ENCODE results near the gene FSD2. TPM values are rescaled to one million over a fixed set of nuclear protein-coding genes. Genes with fewer than 3 reads are reported as not detected.

Gene FSD2
- total and polyA plus RNA-seq, 2 of the 4 experiments (the other 2 are of a cell fraction) = not detected

- H2BK120ac ChIP-seq (ENCODE audit: low read depth, low read length) = no peak overlapping the region
- H4K20me1 ChIP-seq (ENCODE audit: insufficient read depth, low read length) = peaks cover 3% of the 10 kb centered on the region
- no peak overlapping the region for H2BK20ac ChIP-seq (ENCODE audit: low read depth, low read length)
- H2BK5ac ChIP-seq (ENCODE audit: low read depth, low read length, poor library complexity, severe bottlenecking) = no peak overlapping the region
- in situ Hi-C loops (cut with MboI; ENCODE audit: low sequenced_read_pairs) (no loop called here), intact Hi-C loops (cut with micrococcal nuclease) (loop anchor here (10.0 kb wide), 1 partner anchor 367 kb away; the partner anchor contains the start of gene HDGFL3), dilution Hi-C loops (cut with HindIII; ENCODE audit: low sequenced_read_pairs, unreplicated experiment) (no loop called here)
- no peak overlapping the region for H2AFZ ChIP-seq (replicated peaks; ENCODE audit: low read length, poor library complexity)
- H2BK15ac ChIP-seq (ENCODE audit: low read depth, low read length) = no peak overlapping the region
- POLR2A ChIA-PET (ENCODE audit: unreplicated experiment) = no interaction called here
- ATAC-seq (ENCODE audit: low read depth) (no peak), DNase-seq (no peak)
- peaks cover 37% of the 10 kb centered on the region for H3K36me3 ChIP-seq (ENCODE audit: control insufficient read depth, insufficient read depth, low read length)
- H4K5ac ChIP-seq (ENCODE audit: low read depth, low read length) = no peak overlapping the region
- 93% methylated on average over 5 of the region's 14 CpGs; no CpG with 5 or more reads in 1 of the 2 experiments for WGBS, 2 experiments (ENCODE audit: extremely low coverage in 2 of 2, insufficient read length in 1 of 2)
- peak overlapping the region; percentile 63 for H2AK9ac ChIP-seq (replicated peaks; ENCODE audit: low read depth, low read length, poor library complexity)
- H3K4ac ChIP-seq (ENCODE audit: low read depth, low read length) = no peak overlapping the region
- no peaks in the 10 kb centered on the region for H3K9me3 ChIP-seq (ENCODE audit: control insufficient read depth, insufficient read depth, low read length)
- H4K91ac ChIP-seq (ENCODE audit: insufficient read depth, low read depth, low read length) = no peak overlapping the region
- no peak overlapping the region for H4K8ac ChIP-seq (ENCODE audit: low read depth in 2 of 2, low read length in 2 of 2)
- H3K14ac ChIP-seq (replicated peaks; ENCODE audit: low read depth, low read length) = no peak overlapping the region
- no peak overlapping the region for H3K4me3 ChIP-seq (ENCODE audit: insufficient read depth, low read depth, low read length)
- H3K79me1 ChIP-seq (ENCODE audit: low read depth in 1 of 2, low read length in 2 of 2) = peaks cover 4 to 34% of the 10 kb centered on the region in 2 experiments; a peak in 3 of 4 replicates
- no peak overlapping the region for H3K23ac ChIP-seq (ENCODE audit: low read depth, low read length)
- CTCF ChIA-PET = no interaction called here
- H3K4me2 ChIP-seq (ENCODE audit: low read depth, low read length) = no peak overlapping the region
- no peak overlapping the region for H3K9ac ChIP-seq (ENCODE audit: low read depth, low read length)
- TF ChIP-seq NFE2L2 (IDR thresholded peaks at IDR 0.05; ENCODE audit: low read depth, low read length) (no peak), USF2 (IDR thresholded peaks at IDR 0.05; ENCODE audit: low read depth, low read length) (no peak), CHD1 (IDR thresholded peaks at IDR 0.05; ENCODE audit: low read depth, low read length) (no peak), RCOR1 (IDR thresholded peaks at IDR 0.05; ENCODE audit: insufficient replicate concordance, low read length) (no peak)
- peaks cover 3% of the 10 kb centered on the region for H3K9me1 ChIP-seq (ENCODE audit: insufficient read depth, low read length)
- H3K18ac ChIP-seq (ENCODE audit: low read depth, low read length) = no peak overlapping the region
- peaks cover 3% of the 10 kb centered on the region for H3K4me1 ChIP-seq (ENCODE audit: control insufficient read depth, insufficient read depth, low read length)
- no peak overlapping the region for H3K27ac ChIP-seq (ENCODE audit: insufficient read depth, low read length)
- no TSS peak for BruUV-seq (replicated peaks)
- no peak overlapping the region for H3K56ac ChIP-seq (ENCODE audit: extremely low read depth, insufficient read depth, low read length)
- no peak overlapping the region for H2AK5ac ChIP-seq (ENCODE audit: low read depth, low read length)
- no peaks in the 10 kb centered on the region for H3K27me3 ChIP-seq (ENCODE audit: control insufficient read depth, insufficient read depth, low read length)
Observed at GRCh38 chr15:82838096-82838735, 32.3 kb upstream of the FSD2 start.

Measured in IMR-90 (cell line).